Measurements from ENCODE around the gene DUSP1. TPM values are rescaled to one million over a fixed set of nuclear protein-coding genes. Genes with fewer than 3 reads are reported as not detected.

The DUSP1 gene
- total RNA-seq, 1 donor from 2014 or later = 150 TPM

GRCh38 chr5:172762214-172763119 lies 8.5 kb downstream of the DUSP1 start:
- peaks cover 2% of the 10 kb centered on the region for H3K36me3 Mint-ChIP-seq (ENCODE audit: low read depth)
- H3K4me3 Mint-ChIP-seq (ENCODE audit: unreplicated experiment) = no peak overlapping the region
- H3K27me3 Mint-ChIP-seq (ENCODE audit: low read depth) = no peaks in the 10 kb centered on the region
- no peak for TF ChIP-seq CTCF (IDR thresholded peaks at IDR 0.05)
- peaks cover 7% of the 10 kb centered on the region for H3K9me3 Mint-ChIP-seq (ENCODE audit: low read depth)
- H3K27ac Mint-ChIP-seq (ENCODE audit: unreplicated experiment) = no peak overlapping the region
- peaks cover 41% of the 10 kb centered on the region for H3K4me1 Mint-ChIP-seq (ENCODE audit: low read depth)
- no peak for DNase-seq (ENCODE audit: low spot score)

GRCh38 chr5:172760959-172761358 lies 10.0 kb downstream of the DUSP1 start:
- no peak for TF ChIP-seq CTCF (IDR thresholded peaks at IDR 0.05)
- H3K4me3 Mint-ChIP-seq (ENCODE audit: unreplicated experiment) = no peak overlapping the region
- H3K27me3 Mint-ChIP-seq (ENCODE audit: low read depth) = no peaks in the 10 kb centered on the region
- no peak for DNase-seq (ENCODE audit: low spot score)
- peak overlapping the region; percentile 28 for H3K27ac Mint-ChIP-seq (ENCODE audit: unreplicated experiment)
- no peaks in the 10 kb centered on the region for H3K36me3 Mint-ChIP-seq (ENCODE audit: low read depth)
- H3K9me3 Mint-ChIP-seq (ENCODE audit: low read depth) = peaks cover 7% of the 10 kb centered on the region
- peaks cover 29% of the 10 kb centered on the region for H3K4me1 Mint-ChIP-seq (ENCODE audit: low read depth)

GRCh38 chr5:172760136-172760535 lies 10.9 kb downstream of the DUSP1 start:
- Mint-ChIP-seq H3K36me3 (ENCODE audit: low read depth) (no peaks in the 10 kb centered on the region), H3K27me3 (ENCODE audit: low read depth) (no peaks in the 10 kb centered on the region), H3K4me1 (ENCODE audit: low read depth) (peaks cover 21% of the 10 kb centered on the region), H3K27ac (ENCODE audit: unreplicated experiment) (no peak overlapping the region), H3K9me3 (ENCODE audit: low read depth) (peaks cover 7% of the 10 kb centered on the region), H3K4me3 (ENCODE audit: unreplicated experiment) (no peak overlapping the region)
- no peak for TF ChIP-seq CTCF (IDR thresholded peaks at IDR 0.05)
- DNase-seq (ENCODE audit: low spot score) = no peak

- no peak for DNase-seq (ENCODE audit: low spot score)
- H3K4me1 Mint-ChIP-seq (ENCODE audit: low read depth) = peaks cover 15% of the 10 kb centered on the region
- H3K27ac Mint-ChIP-seq (ENCODE audit: unreplicated experiment) = peak overlapping the region; percentile 90
- H3K4me3 Mint-ChIP-seq (ENCODE audit: unreplicated experiment) = no peak overlapping the region
- no peak for TF ChIP-seq CTCF (IDR thresholded peaks at IDR 0.05)
- no peaks in the 10 kb centered on the region for H3K27me3 Mint-ChIP-seq (ENCODE audit: low read depth)
- H3K36me3 Mint-ChIP-seq (ENCODE audit: low read depth) = no peaks in the 10 kb centered on the region
- H3K9me3 Mint-ChIP-seq (ENCODE audit: low read depth) = peaks cover 7% of the 10 kb centered on the region
These were observed 12.2 kb downstream of the DUSP1 start for GRCh38 chr5:172758834-172759149.

GRCh38 chr5:172758077-172758833 lies 12.7 kb downstream of the DUSP1 start:
- peak overlapping the region; percentile 13 for H3K4me3 Mint-ChIP-seq (ENCODE audit: unreplicated experiment)
- peak overlapping the region; percentile 90 for H3K27ac Mint-ChIP-seq (ENCODE audit: unreplicated experiment)
- DNase-seq (ENCODE audit: low spot score) = no peak

More at GRCh38 chr5:172758077-172758833, 12.7 kb downstream of the DUSP1 start:
- peak; percentile 19 for TF ChIP-seq CTCF (IDR thresholded peaks at IDR 0.05)
- Mint-ChIP-seq H3K36me3 (ENCODE audit: low read depth) (no peaks in the 10 kb centered on the region), H3K4me1 (ENCODE audit: low read depth) (peaks cover 15% of the 10 kb centered on the region), H3K9me3 (ENCODE audit: low read depth) (peaks cover 7% of the 10 kb centered on the region), H3K27me3 (ENCODE audit: low read depth) (no peaks in the 10 kb centered on the region)
